ENCODE data around the gene PIANP.

PIANP gene

DNA sequence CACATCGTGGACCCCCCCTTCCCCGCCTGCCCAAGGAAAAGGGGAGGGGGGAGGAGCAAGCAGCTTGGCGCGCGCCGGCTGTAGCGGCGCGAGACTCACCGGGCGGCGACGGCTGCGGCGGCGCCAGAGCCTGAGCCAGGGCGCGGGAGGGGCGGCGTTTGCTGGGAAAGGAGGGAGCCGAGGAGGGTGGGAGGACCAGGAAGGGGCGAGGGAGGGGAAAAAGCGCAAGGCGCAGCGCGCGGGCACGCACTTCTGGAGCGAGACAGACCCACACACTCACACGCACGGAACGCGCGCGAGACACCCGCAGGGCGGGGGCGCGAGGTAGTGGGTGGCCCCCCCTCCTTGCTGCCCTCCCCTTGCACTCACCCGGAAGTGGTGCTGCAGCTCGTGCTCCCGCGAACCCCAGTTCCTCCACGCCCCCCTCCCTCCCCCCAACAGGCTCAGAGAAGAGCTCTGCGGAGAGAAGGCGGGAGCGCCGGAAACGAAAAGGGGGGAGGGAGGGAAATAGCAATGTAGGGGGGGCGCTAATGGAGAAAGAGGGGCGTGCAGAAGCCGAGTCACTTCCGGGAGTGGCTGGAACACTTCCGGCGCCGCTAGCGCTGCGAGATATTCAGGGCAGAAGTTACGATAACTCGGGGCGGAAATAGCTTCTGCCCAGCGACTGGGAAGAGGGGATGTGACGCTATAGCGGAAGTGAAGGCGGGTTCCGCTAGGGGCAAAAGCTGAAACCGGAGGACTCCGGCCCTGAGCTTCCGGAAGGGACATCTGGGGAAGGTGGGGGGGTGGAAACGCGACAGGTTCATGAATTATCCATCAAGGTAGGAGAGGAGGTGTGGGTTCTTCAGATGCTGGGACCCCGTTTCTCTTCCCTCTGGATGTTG lies 11.4 kb downstream of the PIANP start, which contains the start of gene ZNF384:
ZNF384 (minus strand) TSS at position 377 of the 884 bp plus-strand sequence. CDS start 9,855 bp downstream, outside the sequence.
- peak within 1 kb of the TSS; percentile 98 for H3K9ac ChIP-seq (ENCODE audit: low read depth, low read length)
- H3K36me3 ChIP-seq (ENCODE audit: control insufficient read depth, insufficient read depth, low read length), result peaks cover 4% of the 10 kb centered on the region
- H3K9me3 ChIP-seq (ENCODE audit: control insufficient read depth, insufficient read depth, low read length), result no peaks in the 10 kb centered on the region
- no peaks in the 10 kb centered on the region for H3K27me3 ChIP-seq (ENCODE audit: control insufficient read depth, insufficient read depth, low read length)
- H3K4me1 ChIP-seq (ENCODE audit: control insufficient read depth, insufficient read depth, low read length), result peaks cover 5% of the 10 kb centered on the region
- peak within 1 kb of the TSS; percentile 98 for H3K4me3 ChIP-seq (ENCODE audit: low read depth, low read length)

DNA sequence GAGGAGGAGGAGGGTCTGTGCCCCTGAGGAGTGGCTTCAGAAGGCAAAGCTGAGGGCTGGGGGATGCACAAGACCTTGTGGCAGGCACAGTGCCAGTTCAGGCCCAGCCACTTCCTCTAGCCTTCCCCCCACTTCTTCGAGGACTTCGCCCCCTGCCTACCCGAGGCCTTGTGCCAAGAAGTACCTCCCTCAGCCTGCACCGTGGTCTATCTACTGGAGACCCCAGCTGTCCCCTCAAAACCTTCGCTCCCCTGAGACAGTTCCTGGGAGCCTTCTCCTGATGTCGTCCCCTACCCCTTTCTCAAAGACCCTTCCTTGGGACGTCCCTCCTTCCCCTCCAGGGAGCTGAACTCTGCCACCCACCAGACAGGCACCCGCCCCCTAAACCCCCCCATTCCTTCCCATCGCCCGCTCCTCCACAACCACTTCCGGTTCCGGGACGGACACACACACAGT lies 12.0 kb downstream of the PIANP start:
- H3K4me3 ChIP-seq (ENCODE audit: low read depth, low read length), result peak overlapping the region; percentile 98
- H3K4me1 ChIP-seq (ENCODE audit: control insufficient read depth, insufficient read depth, low read length), result peaks cover 5% of the 10 kb centered on the region
- no peaks in the 10 kb centered on the region for H3K9me3 ChIP-seq (ENCODE audit: control insufficient read depth, insufficient read depth, low read length)
- peak overlapping the region; percentile 98 for H3K9ac ChIP-seq (ENCODE audit: low read depth, low read length)
- H3K27me3 ChIP-seq (ENCODE audit: control insufficient read depth, insufficient read depth, low read length), result no peaks in the 10 kb centered on the region
- peaks cover 4% of the 10 kb centered on the region for H3K36me3 ChIP-seq (ENCODE audit: control insufficient read depth, insufficient read depth, low read length)

DNA sequence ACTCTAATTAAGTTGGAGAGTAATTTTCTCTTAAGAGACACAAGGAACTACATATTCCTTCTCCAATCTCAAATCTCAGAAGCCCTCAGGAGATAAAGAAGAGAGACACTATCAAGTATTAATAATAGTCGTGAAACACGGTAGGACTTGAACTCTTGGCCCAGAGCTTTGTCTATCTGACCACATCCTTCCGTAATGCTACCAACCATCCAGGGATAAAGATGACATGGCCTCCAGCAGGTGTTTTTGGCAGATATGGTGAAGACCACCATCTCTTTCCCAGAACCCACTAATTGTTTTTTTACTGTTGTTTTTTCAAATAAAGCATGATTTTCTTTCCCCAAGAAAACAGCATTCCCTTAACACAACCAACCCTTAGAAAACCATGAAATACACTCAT lies 14.8 kb downstream of the PIANP start:
- peaks cover 4% of the 10 kb centered on the region for H3K36me3 ChIP-seq (ENCODE audit: control insufficient read depth, insufficient read depth, low read length)
- H3K9ac ChIP-seq (ENCODE audit: low read depth, low read length), result no peak overlapping the region
- H3K4me1 ChIP-seq (ENCODE audit: control insufficient read depth, insufficient read depth, low read length), result peaks cover 3% of the 10 kb centered on the region
- no peaks in the 10 kb centered on the region for H3K9me3 ChIP-seq (ENCODE audit: control insufficient read depth, insufficient read depth, low read length)
- H3K27me3 ChIP-seq (ENCODE audit: control insufficient read depth, insufficient read depth, low read length), result no peaks in the 10 kb centered on the region
- H3K4me3 ChIP-seq (ENCODE audit: low read depth, low read length), result no peak overlapping the region

DNA sequence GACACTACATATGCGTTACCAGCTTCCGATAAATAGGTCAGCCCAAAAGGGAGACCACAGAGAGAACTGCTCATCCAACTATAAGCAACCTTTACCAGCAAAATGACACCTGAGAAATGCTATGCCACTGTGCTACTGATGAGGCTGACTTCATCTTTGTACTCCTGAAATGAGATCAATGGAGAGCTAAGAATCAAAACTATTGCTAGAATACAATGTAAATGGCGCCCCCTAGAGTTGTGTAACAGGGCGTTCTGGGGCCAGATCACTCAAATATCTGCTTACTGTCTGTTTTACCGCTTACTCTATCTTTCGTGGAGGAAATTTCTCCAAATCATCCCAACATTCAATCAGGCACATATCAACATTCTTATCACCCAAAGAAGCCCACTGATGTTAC lies 16.0 kb downstream of the PIANP start:
- peaks cover 3% of the 10 kb centered on the region for H3K4me1 ChIP-seq (ENCODE audit: control insufficient read depth, insufficient read depth, low read length)
- no peak overlapping the region for H3K9ac ChIP-seq (ENCODE audit: low read depth, low read length)
- no peaks in the 10 kb centered on the region for H3K27me3 ChIP-seq (ENCODE audit: control insufficient read depth, insufficient read depth, low read length)
- H3K36me3 ChIP-seq (ENCODE audit: control insufficient read depth, insufficient read depth, low read length), result peaks cover 4% of the 10 kb centered on the region
- no peaks in the 10 kb centered on the region for H3K9me3 ChIP-seq (ENCODE audit: control insufficient read depth, insufficient read depth, low read length)
- no peak overlapping the region for H3K4me3 ChIP-seq (ENCODE audit: low read depth, low read length)

DNA sequence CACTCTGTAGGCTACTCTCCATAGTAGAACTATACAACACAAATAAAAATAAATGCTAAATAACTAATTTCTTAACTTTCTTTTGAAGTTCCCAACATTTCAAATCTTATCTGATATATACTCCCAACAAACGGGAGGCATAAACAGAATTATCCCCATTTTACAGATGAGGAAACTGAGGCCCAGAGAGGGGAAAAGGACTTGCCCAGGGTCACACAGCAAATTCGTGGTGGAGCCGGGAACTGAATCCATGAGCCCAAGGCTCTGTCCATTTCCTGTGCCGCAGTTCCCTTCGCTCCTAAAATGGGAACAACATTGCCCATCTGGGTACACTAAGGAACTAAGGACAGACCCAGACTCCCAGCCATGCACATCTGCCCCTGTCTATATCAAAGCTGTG lies 23.7 kb downstream of the PIANP start:
- no peaks in the 10 kb centered on the region for H3K4me1 ChIP-seq (ENCODE audit: control insufficient read depth, insufficient read depth, low read length)
- peaks cover 47% of the 10 kb centered on the region for H3K36me3 ChIP-seq (ENCODE audit: control insufficient read depth, insufficient read depth, low read length)
- H3K9ac ChIP-seq (ENCODE audit: low read depth, low read length), result no peak overlapping the region
- H3K4me3 ChIP-seq (ENCODE audit: low read depth, low read length), result no peak overlapping the region
- H3K9me3 ChIP-seq (ENCODE audit: control insufficient read depth, insufficient read depth, low read length), result no peaks in the 10 kb centered on the region
- H3K27me3 ChIP-seq (ENCODE audit: control insufficient read depth, insufficient read depth, low read length), result no peaks in the 10 kb centered on the region

DNA sequence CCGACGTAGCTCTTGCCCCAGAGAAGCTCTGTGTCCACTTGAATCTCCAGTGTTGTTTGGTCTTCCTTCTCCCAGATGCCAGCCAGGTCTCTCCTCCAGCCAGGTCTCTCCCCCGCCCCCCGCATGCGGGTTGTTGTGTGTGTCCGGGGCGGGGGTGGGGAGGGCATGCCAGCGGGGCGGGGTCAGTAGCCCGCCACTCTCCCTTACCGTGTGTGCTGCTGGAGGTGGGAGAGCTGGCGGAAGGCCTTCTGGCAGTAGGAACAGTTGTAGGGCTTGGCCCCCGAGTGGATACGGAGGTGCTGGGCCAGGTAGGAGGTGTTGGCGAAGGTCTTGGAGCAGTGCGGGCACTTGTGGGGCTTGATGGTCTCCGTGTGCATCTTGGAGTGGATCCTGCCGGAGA lies 28.5 kb downstream of the PIANP start:
- Histone ChIP-seq H3K27me3 (ENCODE audit: control insufficient read depth, insufficient read depth, low read length) (no peaks in the 10 kb centered on the region), H3K9ac (ENCODE audit: low read depth, low read length) (no peak overlapping the region), H3K4me3 (ENCODE audit: low read depth, low read length) (no peak overlapping the region), H3K9me3 (ENCODE audit: control insufficient read depth, insufficient read depth, low read length) (no peaks in the 10 kb centered on the region), H3K4me1 (ENCODE audit: control insufficient read depth, insufficient read depth, low read length) (no peaks in the 10 kb centered on the region), H3K36me3 (ENCODE audit: control insufficient read depth, insufficient read depth, low read length) (peaks cover 67% of the 10 kb centered on the region)

DNA sequence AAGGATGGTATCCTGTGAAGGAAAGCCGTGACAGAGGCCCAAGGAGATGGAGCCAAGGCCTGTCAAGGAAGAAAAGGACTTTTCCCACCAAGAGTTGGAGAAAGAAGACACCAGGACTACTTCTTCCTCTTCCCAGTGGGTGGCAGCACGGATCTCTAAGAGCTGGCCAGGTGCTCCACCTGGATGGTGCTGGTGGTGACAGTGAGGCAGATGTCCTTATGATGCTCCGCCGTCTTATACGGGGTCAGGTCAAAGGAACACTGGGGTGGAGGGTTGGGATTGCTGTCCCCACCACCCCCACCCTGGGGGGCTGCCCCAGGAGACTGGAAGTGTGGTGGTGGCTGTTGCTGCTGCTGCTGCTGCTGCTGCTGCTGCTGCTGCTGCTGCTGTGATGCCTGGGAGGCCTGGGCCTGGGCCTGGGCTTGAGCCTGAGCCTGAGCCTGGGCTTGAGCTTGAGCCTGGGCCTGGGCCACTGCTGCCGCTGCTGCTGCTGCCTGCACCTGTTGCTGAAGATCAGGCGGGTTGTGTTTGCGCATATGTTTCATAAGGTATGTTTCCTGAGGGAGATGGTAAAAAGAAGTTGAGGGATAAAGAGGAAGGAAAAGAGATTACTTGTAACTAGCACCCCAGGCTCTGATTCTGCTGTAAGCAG lies 32.9 kb downstream of the PIANP start:
- no peak overlapping the region for H3K9ac ChIP-seq (ENCODE audit: low read depth, low read length)
- H3K4me3 ChIP-seq (ENCODE audit: low read depth, low read length), result no peak overlapping the region
- H3K4me1 ChIP-seq (ENCODE audit: control insufficient read depth, insufficient read depth, low read length), result no peaks in the 10 kb centered on the region
- H3K36me3 ChIP-seq (ENCODE audit: control insufficient read depth, insufficient read depth, low read length), result peaks cover 47% of the 10 kb centered on the region
- no peaks in the 10 kb centered on the region for H3K9me3 ChIP-seq (ENCODE audit: control insufficient read depth, insufficient read depth, low read length)
- H3K27me3 ChIP-seq (ENCODE audit: control insufficient read depth, insufficient read depth, low read length), result no peaks in the 10 kb centered on the region

DNA sequence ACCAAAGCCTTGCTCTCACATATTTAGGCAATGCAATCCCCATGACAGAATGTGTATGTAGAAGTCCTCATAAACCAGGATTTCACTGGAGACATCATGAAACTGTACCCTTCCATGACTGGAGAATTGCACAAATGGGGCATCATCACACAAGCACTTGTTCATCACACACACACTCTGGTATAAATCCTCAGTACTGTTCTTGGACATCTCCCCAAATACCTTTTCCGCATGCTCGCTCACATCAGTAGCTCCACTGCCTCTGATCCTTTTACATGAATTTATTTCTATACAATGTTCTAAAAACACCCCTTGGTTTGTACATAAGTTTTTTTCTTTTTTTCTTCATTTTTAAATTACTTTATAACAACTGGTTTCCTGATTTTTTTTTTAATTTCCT lies 34.4 kb downstream of the PIANP start:
- Histone ChIP-seq H3K36me3 (ENCODE audit: control insufficient read depth, insufficient read depth, low read length) (peaks cover 33% of the 10 kb centered on the region), H3K27me3 (ENCODE audit: control insufficient read depth, insufficient read depth, low read length) (no peaks in the 10 kb centered on the region), H3K4me1 (ENCODE audit: control insufficient read depth, insufficient read depth, low read length) (no peaks in the 10 kb centered on the region), H3K9ac (ENCODE audit: low read depth, low read length) (no peak overlapping the region), H3K9me3 (ENCODE audit: control insufficient read depth, insufficient read depth, low read length) (no peaks in the 10 kb centered on the region), H3K4me3 (ENCODE audit: low read depth, low read length) (no peak overlapping the region)

DNA sequence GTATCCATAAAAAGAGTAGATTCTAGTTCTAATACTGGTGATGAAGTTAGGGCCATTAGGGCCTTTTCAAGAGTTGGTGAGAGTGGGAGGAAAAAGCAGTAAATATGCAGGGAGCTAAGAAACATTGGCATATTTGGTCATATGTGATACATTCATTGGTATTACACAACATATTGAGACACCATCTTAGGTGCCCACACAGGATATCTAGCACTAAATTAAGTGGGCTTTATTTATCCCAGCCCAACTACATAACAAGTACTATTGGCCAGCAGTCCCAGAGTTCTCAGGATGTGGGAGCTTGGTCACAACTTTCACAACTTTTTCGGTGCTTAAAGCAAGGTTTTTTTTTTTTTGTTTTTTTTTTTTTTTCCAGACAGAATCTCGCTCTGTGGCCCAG lies 35.7 kb downstream of the PIANP start:
- no peak overlapping the region for H3K9ac ChIP-seq (ENCODE audit: low read depth, low read length)
- peaks cover 20% of the 10 kb centered on the region for H3K36me3 ChIP-seq (ENCODE audit: control insufficient read depth, insufficient read depth, low read length)

DNA sequence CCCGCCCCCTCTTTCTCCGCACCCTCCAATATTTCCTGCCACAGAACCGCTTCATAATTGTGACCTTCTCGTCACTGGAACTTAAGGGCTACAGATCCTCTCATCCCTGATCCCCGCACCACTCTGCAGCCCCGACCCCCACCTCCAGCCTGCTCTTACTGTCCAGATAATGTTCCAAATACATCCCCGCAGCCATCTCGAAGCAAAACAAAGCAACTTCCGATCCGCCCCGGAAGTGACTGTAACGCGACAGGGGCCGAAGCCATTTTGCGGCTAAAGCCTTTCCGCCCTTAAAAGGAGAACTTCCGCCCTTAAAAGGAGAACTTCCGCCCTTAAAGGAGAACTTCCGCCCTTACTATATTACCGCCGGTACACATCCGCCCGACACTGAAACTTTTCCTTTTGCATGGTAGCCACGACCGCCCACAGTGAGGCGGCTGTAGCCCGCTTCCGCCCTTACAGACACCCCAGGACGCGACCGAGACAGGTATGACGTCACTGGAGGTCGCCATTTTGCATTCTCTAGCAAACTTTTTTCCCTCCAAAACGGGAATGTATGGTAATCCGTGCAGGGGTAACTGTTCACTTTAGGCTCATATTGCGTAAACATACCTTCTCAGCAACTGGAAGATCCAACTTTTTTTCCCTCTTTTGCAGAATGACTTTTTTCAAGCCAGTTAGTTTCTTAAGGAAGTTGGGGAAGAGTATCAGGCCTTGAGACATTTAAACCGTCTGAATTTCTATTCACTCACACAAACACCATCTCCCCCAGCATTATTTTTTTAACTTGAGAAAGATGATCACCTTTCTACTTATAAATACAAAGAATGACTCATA lies 37.5 kb downstream of the PIANP start, which contains the start of gene ING4:
ING4 (minus strand) TSS at position 214 of the 837 bp plus-strand sequence; CDS start at position 196, 18 bp downstream.
- Histone ChIP-seq H3K9ac (ENCODE audit: low read depth, low read length) (peak within 1 kb of the TSS; percentile 63), H3K36me3 (ENCODE audit: control insufficient read depth, insufficient read depth, low read length) (peaks cover 10% of the 10 kb centered on the region), H3K4me3 (ENCODE audit: low read depth, low read length) (peak within 1 kb of the TSS; percentile 93), H3K27me3 (ENCODE audit: control insufficient read depth, insufficient read depth, low read length) (no peaks in the 10 kb centered on the region), H3K9me3 (ENCODE audit: control insufficient read depth, insufficient read depth, low read length) (no peaks in the 10 kb centered on the region), H3K4me1 (ENCODE audit: control insufficient read depth, insufficient read depth, low read length) (no peaks in the 10 kb centered on the region)

More for the DNA sequence above, 35.7 kb downstream of the PIANP start:
- Histone ChIP-seq H3K4me3 (ENCODE audit: low read depth, low read length) (no peak overlapping the region), H3K27me3 (ENCODE audit: control insufficient read depth, insufficient read depth, low read length) (no peaks in the 10 kb centered on the region), H3K4me1 (ENCODE audit: control insufficient read depth, insufficient read depth, low read length) (no peaks in the 10 kb centered on the region), H3K9me3 (ENCODE audit: control insufficient read depth, insufficient read depth, low read length) (no peaks in the 10 kb centered on the region)

DNA sequence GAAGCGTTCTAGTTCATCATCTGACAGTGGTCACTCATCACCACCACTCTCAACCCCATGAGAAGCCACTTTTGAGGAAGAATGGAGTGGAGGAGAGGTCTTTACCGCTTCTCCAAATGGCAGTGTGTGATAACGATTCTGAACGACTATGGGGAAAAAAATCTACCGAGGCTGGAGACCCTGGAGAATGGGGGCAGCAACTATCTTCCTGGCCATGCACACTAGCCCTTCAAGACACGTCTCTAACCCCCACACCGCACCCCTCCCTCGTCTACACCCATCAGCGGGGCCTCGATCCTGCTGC lies 38.1 kb downstream of the PIANP start:
- Histone ChIP-seq H3K9ac (ENCODE audit: low read depth, low read length) (peak overlapping the region; percentile 63), H3K36me3 (ENCODE audit: control insufficient read depth, insufficient read depth, low read length) (peaks cover 6% of the 10 kb centered on the region), H3K27me3 (ENCODE audit: control insufficient read depth, insufficient read depth, low read length) (no peaks in the 10 kb centered on the region), H3K4me1 (ENCODE audit: control insufficient read depth, insufficient read depth, low read length) (no peaks in the 10 kb centered on the region), H3K4me3 (ENCODE audit: low read depth, low read length) (peak overlapping the region; percentile 93), H3K9me3 (ENCODE audit: control insufficient read depth, insufficient read depth, low read length) (no peaks in the 10 kb centered on the region)
